ENCODE data around the gene TIMMDC1.

The TIMMDC1 gene, protein sequence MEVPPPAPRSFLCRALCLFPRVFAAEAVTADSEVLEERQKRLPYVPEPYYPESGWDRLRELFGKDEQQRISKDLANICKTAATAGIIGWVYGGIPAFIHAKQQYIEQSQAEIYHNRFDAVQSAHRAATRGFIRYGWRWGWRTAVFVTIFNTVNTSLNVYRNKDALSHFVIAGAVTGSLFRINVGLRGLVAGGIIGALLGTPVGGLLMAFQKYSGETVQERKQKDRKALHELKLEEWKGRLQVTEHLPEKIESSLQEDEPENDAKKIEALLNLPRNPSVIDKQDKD

DNA sequence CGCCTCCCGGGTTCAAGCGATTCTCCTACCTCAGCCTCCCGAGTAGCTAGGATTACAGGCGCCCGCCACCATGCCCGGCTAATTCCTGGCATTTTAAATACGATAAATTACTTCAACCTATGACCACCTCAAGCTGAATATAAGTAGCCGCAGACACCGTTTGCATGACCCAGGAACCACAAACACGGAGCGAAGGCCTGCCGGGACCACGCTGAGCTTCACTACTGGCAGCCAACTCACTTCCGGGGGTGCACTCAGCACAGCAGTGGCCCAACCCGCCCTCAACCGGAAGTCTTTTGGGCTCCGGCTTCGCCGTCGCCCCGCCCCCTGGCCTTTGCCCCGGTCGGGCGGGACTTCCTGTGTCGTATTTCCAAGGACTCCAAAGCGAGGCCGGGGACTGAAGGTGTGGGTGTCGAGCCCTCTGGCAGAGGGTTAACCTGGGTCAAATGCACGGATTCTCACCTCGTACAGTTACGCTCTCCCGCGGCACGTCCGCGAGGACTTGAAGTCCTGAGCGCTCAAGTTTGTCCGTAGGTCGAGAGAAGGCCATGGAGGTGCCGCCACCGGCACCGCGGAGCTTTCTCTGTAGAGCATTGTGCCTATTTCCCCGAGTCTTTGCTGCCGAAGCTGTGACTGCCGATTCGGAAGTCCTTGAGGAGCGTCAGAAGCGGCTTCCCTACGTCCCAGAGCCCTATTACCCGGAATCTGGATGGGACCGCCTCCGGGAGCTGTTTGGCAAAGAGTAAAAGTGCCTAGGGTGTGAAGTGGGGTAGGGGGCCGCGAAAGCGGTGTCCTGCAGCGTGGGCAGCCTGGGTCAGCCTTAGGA is at the start of gene TIMMDC1:
TIMMDC1 (plus strand) TSS at position 362 of the 826 bp plus-strand sequence; CDS start at position 549, 187 bp downstream.
- H3K4me3 ChIP-seq (ENCODE audit: low read depth, low read length) = peak within 1 kb of the TSS; percentile 91
- in situ Hi-C loops (cut with HindIII; ENCODE audit: low sequenced_read_pairs) = no loop called here
- peak; percentile 84 for DNase-seq (ENCODE audit: low read depth)
- TF ChIP-seq, protein P1, sequence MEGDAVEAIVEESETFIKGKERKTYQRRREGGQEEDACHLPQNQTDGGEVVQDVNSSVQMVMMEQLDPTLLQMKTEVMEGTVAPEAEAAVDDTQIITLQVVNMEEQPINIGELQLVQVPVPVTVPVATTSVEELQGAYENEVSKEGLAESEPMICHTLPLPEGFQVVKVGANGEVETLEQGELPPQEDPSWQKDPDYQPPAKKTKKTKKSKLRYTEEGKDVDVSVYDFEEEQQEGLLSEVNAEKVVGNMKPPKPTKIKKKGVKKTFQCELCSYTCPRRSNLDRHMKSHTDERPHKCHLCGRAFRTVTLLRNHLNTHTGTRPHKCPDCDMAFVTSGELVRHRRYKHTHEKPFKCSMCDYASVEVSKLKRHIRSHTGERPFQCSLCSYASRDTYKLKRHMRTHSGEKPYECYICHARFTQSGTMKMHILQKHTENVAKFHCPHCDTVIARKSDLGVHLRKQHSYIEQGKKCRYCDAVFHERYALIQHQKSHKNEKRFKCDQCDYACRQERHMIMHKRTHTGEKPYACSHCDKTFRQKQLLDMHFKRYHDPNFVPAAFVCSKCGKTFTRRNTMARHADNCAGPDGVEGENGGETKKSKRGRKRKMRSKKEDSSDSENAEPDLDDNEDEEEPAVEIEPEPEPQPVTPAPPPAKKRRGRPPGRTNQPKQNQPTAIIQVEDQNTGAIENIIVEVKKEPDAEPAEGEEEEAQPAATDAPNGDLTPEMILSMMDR (IDR thresholded peaks at IDR 0.05; ENCODE audit: low read depth, low read length, missing control alignments) = no peak

DNA sequence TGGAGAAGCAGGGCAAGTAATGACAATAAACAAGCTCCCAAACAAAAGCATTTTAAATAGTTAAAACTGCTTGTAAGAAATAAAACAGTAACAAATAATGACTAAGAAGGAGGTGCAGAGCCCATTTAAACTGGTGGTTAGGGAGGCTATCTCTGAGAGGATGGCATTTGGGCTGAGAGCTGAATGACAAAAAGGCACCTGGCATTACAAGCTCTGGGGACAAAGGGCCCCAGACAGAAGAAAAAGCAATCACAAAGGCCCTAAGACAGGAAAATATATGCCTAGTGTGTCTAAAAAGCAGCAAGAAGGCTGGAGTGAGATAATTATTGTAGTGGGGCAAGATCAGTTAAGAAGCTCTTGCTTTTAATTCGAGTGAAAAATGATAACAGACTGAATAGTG is 44.5 kb upstream of the TIMMDC1 start:
- no peak overlapping the region for H3K4me3 ChIP-seq (ENCODE audit: low read depth, low read length)
- no peak for DNase-seq (ENCODE audit: low read depth)
- TF ChIP-seq, protein P1 (IDR thresholded peaks at IDR 0.05; ENCODE audit: low read depth, low read length, missing control alignments) = no peak
- in situ Hi-C loops (cut with HindIII; ENCODE audit: low sequenced_read_pairs) = no loop called here

DNA sequence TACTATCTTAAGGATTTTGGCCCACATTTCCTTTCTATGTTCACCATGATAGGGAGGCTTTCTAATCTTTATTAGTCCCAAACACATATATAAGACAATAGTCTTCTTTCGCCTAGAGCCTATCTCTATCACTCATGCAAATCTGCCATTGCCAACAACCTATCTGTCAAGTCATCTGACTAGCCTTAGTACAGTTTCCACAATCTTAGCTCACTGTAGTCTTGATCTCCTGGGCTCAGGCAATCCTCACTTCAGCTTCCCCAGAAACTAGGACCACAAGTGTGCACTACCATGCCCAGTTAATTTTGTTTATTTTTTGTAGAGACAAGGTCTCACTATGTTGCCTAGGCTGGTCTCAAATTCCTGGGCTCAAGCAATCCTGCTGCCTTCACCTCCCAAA is 41.9 kb upstream of the TIMMDC1 start:
- no peak for DNase-seq (ENCODE audit: low read depth)
- TF ChIP-seq, protein P1 (IDR thresholded peaks at IDR 0.05; ENCODE audit: low read depth, low read length, missing control alignments) = no peak
- H3K4me3 ChIP-seq (ENCODE audit: low read depth, low read length) = no peak overlapping the region
- in situ Hi-C loops (cut with HindIII; ENCODE audit: low sequenced_read_pairs) = no loop called here

DNA sequence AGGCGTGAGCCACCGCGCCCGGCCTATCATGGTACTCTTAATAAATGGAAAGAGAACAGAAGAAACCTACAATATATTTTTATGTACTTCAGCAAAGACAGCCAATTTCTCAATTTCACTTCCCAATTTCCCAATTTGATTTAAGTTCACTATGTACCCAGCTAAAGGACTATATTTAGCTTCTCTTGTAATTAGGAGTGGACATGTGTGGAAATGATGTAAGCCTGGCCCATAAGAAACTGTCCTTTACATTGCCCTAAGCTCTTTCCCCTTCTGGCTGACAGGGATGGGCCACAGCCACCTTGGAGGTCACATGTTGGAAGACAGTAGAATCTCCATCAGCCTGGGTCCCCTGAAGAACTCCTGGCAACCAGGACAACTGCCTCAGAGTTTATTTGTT is 41.1 kb upstream of the TIMMDC1 start:
- DNase-seq (ENCODE audit: low read depth) = no peak
- no peak overlapping the region for H3K4me3 ChIP-seq (ENCODE audit: low read depth, low read length)
- in situ Hi-C loops (cut with HindIII; ENCODE audit: low sequenced_read_pairs) = no loop called here
- TF ChIP-seq, protein P1 (IDR thresholded peaks at IDR 0.05; ENCODE audit: low read depth, low read length, missing control alignments) = no peak

DNA sequence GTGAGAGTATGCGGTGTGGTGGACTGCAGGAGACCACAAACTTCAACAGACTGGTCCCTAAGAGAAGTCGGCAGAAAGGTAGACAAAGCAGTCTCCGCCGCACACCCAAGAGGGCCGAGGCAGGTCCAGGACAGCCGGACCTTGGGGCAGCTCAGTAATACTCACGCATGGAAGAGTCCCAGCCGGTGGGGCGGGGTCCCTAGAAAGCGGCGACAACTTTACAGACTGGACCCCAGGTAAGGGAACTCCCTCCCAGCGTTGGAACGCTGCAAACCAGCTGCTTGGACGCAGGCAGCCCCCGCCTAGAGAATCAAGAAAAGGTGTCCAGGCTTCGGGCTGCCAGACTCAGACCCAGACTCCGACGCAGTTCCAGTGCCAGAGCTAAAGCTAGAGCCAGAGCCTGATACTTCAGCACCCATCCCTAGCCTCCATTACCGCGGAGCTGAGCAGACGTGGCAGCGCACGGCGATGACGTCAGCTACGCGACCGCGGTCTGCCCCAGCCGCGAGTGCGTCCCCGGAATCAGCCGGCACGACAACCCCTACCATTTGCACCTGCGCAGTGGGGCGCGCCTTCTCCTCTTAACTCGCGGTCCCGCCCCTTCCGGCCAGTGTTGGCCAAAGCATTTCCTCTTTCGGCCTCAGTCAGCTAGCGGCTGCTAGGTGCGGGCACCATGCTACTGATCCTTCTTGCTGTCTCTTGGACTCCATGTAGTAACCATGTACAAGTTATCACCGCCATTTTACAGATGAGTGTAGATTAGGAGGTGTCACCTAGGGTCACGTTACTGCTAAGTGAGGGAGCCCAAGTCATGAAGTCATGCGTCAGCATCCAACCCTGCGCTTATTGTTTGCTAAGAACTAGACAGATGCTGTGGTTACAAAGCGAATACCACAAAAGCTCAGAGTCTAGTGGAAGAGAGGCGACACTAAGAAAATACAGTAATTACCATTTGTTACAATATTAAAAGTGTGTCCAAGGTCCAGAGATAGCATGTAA is 34.9 kb upstream of the TIMMDC1 start, which contains the start of gene TMEM39A:
TMEM39A (minus strand) TSS at position 445 of the 999 bp plus-strand sequence. CDS start 1,541 bp downstream, outside the sequence.
- H3K4me3 ChIP-seq (ENCODE audit: low read depth, low read length) = peak within 1 kb of the TSS; percentile 99
- peak; percentile 97 for DNase-seq (ENCODE audit: low read depth)
- in situ Hi-C loops (cut with HindIII; ENCODE audit: low sequenced_read_pairs) = no loop called here
- TF ChIP-seq, protein P1 (IDR thresholded peaks at IDR 0.05; ENCODE audit: low read depth, low read length, missing control alignments) = no peak

DNA sequence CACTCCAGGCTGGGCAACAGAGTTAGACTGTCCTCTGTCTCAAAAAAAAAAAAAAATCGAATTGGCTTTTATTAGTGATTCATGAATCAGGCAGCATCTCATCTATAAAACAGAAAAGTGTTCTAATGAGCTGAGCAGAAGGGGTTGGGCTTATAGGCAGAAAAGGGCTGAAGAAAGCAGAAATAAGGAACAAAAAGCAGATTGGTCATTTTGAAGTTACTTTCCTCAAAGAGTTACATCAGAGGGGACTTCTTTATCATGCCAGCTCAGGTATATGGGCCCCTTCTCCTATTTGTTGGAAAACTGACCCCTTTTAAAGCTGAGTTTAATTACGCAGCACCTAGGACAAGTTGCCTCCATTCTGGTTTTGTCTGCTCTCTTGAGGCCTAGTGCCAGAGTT is 30.3 kb upstream of the TIMMDC1 start:
- in situ Hi-C loops (cut with HindIII; ENCODE audit: low sequenced_read_pairs) = no loop called here
- TF ChIP-seq, protein P1 (IDR thresholded peaks at IDR 0.05; ENCODE audit: low read depth, low read length, missing control alignments) = no peak
- DNase-seq (ENCODE audit: low read depth) = no peak
- H3K4me3 ChIP-seq (ENCODE audit: low read depth, low read length) = no peak overlapping the region
